EH (cell line): Measurements from ENCODE around the gene FMN1.

Experiments used
- DNase-seq: peaks from one replicate; pipeline ENCODE4 v3.0.0-alpha.2; 2015; ENCODE audit warnings: low read depth

FMN1 gene

GRCh38 chr15:33009603-33010002, 184.9 kb downstream of the FMN1 start:
- no peak for DNase-seq

DNA sequence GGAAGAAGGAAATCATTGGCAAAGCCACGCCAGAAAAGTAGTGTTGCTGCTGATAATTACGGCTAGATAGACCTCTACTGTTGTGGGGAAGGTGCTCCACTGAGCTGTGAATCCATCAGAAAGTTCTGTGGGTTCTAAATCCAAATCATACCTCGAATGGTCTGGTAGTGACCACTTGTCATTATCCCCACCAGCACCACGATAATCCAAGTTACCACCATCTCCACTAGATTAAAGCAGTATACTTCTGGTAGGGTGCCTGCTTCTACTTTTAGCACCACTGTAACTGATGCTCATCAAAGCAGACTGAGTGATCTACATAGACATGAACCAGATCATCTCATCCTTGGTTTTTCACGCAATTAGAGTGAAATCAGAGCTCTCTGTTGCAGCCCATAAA, 185.5 kb downstream of the FMN1 start:
- no peak for DNase-seq

DNA sequence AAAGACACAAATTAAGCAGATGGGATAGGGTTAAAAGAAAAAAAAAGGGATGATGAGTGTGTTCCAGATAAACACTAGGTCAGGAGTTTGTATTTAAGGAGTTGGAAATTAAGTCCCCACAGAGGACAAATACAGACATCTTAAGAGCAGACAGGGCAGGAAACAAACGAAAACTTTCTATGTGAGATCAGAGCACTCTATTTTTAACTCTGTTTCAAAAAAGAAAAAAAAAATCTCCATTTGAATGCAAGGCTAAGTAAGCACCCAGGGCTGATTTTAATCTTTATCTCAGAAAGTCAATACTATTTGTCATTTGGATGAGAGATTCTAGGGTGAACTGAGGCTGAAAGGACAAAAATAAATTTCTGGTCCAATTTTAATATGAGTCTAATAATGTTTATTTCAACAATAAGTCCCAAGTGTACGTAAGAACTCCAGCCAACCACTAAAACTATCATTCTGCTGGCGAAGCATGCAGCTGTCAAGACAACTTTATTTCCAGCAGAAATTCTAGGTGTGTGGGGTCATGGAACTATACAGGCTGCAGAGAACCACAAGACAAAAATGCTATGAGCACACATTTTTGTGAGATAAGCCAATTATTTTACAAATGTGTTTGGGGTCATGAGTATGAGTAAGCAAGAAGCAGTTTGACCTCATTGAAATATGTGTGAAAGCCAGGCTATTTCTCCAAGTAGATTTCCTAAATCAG, 186.1 kb downstream of the FMN1 start:
- peak; percentile 85 for DNase-seq

DNA sequence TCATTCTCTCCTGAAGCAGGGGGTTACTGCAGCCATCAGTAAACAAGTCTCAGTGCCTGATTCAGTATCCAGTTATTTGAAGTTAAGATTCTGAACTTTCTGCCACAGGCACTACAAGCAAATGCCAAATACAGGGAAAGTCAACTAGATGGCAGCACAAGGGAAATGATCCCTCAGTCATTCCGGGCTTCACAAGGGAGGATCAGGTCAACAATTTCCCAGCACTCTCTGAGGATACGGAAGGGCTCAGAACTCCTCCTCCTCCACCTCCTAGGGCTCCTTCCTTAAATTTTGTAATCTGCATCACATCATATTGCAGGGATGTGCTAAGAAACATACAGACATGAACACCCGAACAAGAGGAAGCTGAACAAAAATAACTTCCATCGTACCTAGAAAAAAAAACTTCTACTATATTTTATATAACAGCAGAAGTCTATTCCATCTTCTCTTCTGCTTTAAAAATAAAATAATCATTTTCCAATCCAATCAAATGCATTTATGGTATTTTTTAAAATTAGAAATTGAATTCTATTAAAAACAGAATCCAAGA, 187.1 kb downstream of the FMN1 start:
- DNase-seq: peak; percentile 55

DNA sequence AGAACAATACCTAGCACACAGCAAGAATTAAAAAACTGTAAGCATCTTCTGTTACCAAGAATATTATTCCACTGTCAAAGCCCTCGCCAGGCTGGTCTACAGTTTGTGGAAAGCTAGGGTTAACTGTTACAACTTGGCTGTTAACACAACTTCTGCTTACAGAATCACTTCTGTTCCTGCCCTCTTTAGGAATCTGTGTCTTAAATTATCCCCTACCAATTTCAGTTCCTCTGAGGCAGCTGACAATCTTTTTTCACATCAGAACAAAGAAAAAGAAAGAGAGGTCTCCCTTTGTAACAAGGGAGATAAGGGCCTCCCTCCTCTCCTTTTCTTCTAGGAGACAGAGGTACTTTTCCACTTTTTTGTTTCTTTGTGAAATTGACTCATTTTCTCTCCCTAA, 188.9 kb downstream of the FMN1 start:
- no peak for DNase-seq

DNA sequence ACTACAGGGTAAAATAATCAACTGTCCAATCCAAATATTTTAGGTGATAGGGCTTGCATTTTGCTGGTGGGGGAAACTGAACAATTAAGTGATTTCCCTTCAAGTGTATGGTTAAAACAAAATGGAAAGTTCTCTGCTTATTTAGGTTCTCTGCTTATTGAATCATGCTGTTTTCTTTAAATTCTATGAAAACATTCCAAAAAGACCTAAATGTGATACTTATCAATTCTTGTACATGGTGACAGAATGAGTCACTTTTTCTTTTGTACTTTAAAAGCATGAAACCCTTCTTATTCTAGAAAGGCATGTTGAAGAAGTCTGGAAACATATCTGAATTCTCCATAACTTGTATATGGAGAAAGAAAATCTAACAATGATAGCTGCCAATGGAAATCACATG, 192.6 kb downstream of the FMN1 start:
- DNase-seq: peak; percentile 49

DNA sequence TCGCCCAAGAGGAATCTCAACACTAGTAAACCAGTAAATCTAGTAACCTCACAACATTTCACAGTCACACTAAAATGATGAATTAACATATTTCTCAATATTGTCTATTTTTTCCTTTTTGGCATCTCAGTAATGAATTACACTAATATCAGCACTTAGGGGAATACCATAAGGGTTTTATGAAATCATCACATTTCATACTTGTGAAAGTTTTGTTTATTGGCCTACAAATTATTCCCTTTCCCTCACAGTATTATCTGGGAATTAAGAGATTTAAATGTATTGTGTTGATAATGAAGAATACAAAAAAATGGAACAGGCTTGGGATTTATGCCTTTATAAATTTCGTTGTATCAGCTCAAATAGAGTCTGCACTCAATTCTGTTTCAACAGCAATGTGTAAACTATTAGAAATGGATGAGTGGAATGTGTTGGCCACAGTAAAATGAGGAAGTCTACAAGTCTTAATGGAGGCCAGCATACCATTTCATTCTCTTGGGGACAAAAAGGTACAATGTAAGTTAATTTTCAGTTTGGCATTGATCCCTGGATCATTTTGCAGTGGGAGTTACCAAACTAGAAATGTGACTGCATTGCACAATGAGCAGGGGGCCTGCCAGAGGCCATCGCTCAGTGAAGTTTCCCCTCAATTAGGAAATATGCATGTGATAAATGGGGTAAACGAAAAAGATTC, 195.4 kb downstream of the FMN1 start:
- no peak for DNase-seq

GRCh38 chr15:32998182-32998581, 196.3 kb downstream of the FMN1 start:
- no peak for DNase-seq

GRCh38 chr15:32994810-32995424, 199.6 kb downstream of the FMN1 start:
- peak; percentile 75 for DNase-seq

GRCh38 chr15:32993285-32993684, 201.2 kb downstream of the FMN1 start:
- peak; percentile 52 for DNase-seq

- no peak for DNase-seq
Measured at GRCh38 chr15:32991619-32992111, 202.8 kb downstream of the FMN1 start.

DNA sequence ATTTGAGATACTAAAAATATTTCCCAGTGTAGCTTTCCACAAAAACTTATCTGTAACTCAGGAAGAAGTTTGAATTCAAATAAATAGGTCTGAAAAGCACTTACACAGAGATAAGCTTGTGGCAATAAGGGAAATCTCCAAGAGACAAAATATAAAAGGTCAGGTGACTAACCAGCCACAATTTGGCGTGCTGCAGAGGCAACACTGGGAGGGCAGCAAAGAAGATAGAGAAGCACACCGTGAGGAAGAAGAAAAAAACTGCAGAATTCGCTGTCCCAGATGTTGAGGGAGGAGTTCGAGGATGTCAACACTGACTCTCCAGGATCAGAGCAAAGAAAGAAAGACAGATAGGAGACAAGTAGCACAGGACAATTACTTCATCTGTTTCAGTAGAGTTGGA, 204.4 kb downstream of the FMN1 start:
- no peak for DNase-seq

GRCh38 chr15:32987067-32987466, 207.4 kb downstream of the FMN1 start:
- no peak for DNase-seq

DNA sequence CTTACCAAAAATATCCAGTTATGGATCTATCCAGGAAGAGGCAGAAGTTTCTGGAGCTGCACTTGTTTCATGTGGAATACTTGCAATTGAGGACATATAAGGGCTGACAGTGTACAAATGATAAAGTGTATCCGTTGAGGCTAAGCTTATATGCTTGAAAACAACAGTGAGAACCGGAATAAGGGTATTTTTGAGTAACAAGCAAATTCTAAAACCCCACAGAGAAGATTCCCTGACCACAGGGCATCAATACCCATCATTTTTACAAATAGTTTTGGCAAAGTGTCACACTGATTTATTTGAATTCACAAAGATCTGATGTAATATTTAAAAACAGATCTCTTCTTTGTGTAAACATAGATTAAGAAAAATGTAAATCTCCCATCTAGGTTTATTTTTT, 208.4 kb downstream of the FMN1 start:
- DNase-seq: no peak

- DNase-seq: no peak
Measured at GRCh38 chr15:32983679-32984078, 210.8 kb downstream of the FMN1 start.

GRCh38 chr15:32982001-32982400, 212.5 kb downstream of the FMN1 start:
- DNase-seq: peak; percentile 80

DNA sequence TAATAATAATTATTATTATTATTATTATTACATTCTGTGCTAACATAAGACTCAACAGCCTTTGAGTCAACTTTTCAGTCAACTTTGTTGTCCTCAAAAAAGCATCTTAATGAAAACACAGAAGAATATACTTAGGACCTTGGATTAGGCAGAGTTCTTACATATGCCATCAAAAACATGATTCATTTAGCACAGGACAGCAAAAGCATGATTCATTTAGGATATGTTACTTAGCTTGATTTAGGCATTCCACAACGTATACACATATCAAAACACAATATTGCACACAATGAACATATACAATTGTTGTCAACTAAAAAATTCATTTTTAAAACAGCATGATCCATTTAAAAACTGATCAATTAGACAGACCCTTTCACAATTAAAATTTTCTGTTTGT, 213.0 kb downstream of the FMN1 start:
- peak; percentile 67 for DNase-seq

DNA sequence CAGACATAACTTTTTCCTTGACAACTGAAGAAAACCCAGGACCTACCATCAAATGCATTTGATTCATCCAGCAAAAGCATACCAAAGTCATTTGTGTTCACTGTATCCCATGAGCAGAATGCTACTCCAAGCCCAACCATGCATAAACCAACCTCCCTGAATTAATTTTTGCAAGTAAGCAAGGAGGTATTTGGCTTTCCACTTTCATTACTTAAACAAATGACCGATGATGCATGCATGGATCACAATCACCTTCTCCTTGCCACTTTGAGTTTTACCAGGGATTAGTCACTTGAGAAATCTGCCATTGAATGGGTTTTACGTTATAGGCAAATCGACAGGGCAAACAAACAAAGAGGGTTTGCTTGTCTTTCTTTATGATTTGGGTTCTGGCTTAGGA, 214.8 kb downstream of the FMN1 start:
- peak; percentile 98 for DNase-seq

- no peak for DNase-seq
Measured at GRCh38 chr15:32977506-32977905, 217.0 kb downstream of the FMN1 start.

DNA sequence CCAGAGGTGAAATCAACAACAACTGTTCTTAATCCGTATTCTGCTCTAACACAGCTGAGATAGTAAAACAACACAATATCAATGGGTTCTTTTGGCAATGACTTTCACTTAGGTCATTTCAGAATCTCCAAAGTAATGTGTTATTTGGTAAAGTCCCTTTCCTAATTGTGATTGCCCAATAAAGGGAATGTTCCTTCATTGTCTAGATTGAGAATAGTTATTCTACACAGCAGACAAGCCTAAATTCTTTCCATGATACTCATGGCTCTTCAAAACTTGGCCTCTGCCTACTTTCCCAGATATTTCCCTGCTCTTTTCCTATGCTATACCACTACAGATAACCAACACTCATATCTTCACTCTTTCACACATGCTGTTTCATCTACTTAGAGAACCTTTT, 219.8 kb downstream of the FMN1 start:
- peak; percentile 88 for DNase-seq

DNA sequence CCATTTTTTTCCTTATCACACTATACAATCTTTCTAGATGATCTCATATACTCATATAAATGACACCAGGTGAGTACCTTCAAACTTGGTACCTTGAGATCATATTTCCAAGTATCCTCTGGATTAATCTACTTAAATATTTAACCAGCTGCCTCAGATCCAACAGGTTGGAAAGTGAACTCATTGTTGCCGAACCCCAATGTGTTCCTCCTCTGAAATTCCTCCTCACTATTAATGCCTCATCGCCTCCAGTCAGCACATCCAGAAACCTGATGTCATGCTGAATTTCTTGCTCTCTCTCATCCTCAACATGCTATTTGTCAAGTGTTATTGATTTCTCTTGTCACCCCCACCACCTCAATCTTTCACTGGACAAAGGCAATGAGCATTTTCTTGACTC, 221.8 kb downstream of the FMN1 start:
- DNase-seq: no peak

- DNase-seq: no peak
Measured at GRCh38 chr15:32970847-32971246, 223.7 kb downstream of the FMN1 start.

DNA sequence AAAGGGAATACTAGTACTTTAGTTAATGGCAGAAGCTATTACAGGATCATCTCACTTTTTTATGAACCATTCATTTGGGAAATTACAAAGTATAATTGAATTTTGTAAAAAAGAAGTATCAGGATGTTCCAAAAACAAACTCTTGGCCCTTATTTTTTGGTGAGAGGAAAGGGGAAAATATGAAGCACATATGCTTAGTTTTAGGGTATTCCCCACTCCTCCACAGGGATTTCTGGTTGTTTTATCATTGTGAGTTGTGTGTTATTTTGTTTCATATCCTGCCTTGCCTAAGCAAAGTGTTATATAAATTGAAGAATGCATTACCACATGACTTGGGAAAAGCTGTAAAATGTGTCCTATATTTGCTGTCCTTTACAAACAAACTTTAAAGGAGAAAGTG, 227.0 kb downstream of the FMN1 start:
- DNase-seq: no peak
